ENCODE results near the gene CSKMT.
"Not testable (repeated sequence)": the region's sequence is repeated elsewhere in the genome, so short reads cannot be mapped to it uniquely, and the experiment has no call there.

The CSKMT gene

GRCh38 chr11:62694455-62695167 is 29.5 kb downstream of the CSKMT start:
- Mint-ChIP-seq H3K36me3 (peaks cover 58% of the 10 kb centered on the region), H3K4me3 (no peak overlapping the region), H3K9me3 (no peaks in the 10 kb centered on the region), H3K27ac (peak overlapping the region; percentile 41), H3K4me1 (peaks cover 9% of the 10 kb centered on the region)
- ATAC-seq (peak; percentile 85), DNase-seq (ENCODE audit: low spot score in 2 of 2) (peak; percentile 64 to 86)

GRCh38 chr11:62702246-62702645 is 37.1 kb downstream of the CSKMT start:
- Mint-ChIP-seq H3K27ac (peak overlapping the region; percentile 76), H3K9me3 (no peaks in the 10 kb centered on the region)
- ATAC-seq, result peak; percentile 48

GRCh38 chr11:62703921-62704320 is 38.8 kb downstream of the CSKMT start:
- not testable (repeated sequence) for H3K9me3 Mint-ChIP-seq; DNase-seq (ENCODE audit: low spot score in 2 of 2); H3K4me3 Mint-ChIP-seq; H3K27ac Mint-ChIP-seq; ATAC-seq
- H3K36me3 Mint-ChIP-seq, result peaks cover 58% of the 10 kb centered on the region
- peaks cover 40% of the 10 kb centered on the region for H3K4me1 Mint-ChIP-seq

More at GRCh38 chr11:62702246-62702645, 37.1 kb downstream of the CSKMT start:
- DNase-seq (ENCODE audit: low spot score in 2 of 2), result no peak
- H3K4me3 Mint-ChIP-seq, result no peak overlapping the region
- H3K4me1 Mint-ChIP-seq, result peaks cover 25% of the 10 kb centered on the region
- peaks cover 66% of the 10 kb centered on the region for H3K36me3 Mint-ChIP-seq

- DNase-seq (ENCODE audit: low spot score in 2 of 2) (no peak), ATAC-seq (no peak)
- Mint-ChIP-seq H3K27ac (peak overlapping the region; percentile 87), H3K9me3 (no peaks in the 10 kb centered on the region), H3K36me3 (peaks cover 69% of the 10 kb centered on the region), H3K4me3 (peak overlapping the region; percentile 88), H3K4me1 (peaks cover 55% of the 10 kb centered on the region)
Measured at GRCh38 chr11:62705413-62705812, 40.3 kb downstream of the CSKMT start.

GRCh38 chr11:62705880-62706849 is 41.1 kb downstream of the CSKMT start:
- H3K4me3 Mint-ChIP-seq, result peak overlapping the region; percentile 88
- ATAC-seq (peak; percentile 78), DNase-seq (ENCODE audit: low spot score in 2 of 2) (peak; percentile 92 to 94)
- H3K27ac Mint-ChIP-seq, result peak overlapping the region; percentile 97
- no peaks in the 10 kb centered on the region for H3K9me3 Mint-ChIP-seq
- H3K36me3 Mint-ChIP-seq, result peaks cover 70% of the 10 kb centered on the region
- peaks cover 58% of the 10 kb centered on the region for H3K4me1 Mint-ChIP-seq

- Mint-ChIP-seq H3K4me1 (peaks cover 58% of the 10 kb centered on the region), H3K27ac (peak overlapping the region; percentile 97), H3K36me3 (peaks cover 70% of the 10 kb centered on the region), H3K4me3 (peak overlapping the region; percentile 88), H3K9me3 (no peaks in the 10 kb centered on the region)
- DNase-seq (ENCODE audit: low spot score in 2 of 2) (no peak), ATAC-seq (no peak)
Measured at GRCh38 chr11:62706850-62707247, 41.7 kb downstream of the CSKMT start.

GRCh38 chr11:62707277-62707861 is 42.3 kb downstream of the CSKMT start, which contains the start of the genes BSCL2 and GNG3:
Gene BSCL2 (minus strand): TSS chr11:62707424. CDS start chr11:62707195, 229 bp downstream.
Gene GNG3 (plus strand): TSS chr11:62707676. CDS start chr11:62708296, 620 bp downstream.
- Mint-ChIP-seq H3K36me3 (peaks cover 70% of the 10 kb centered on the region), H3K27ac (peak within 1 kb of the TSS; percentile 97), H3K9me3 (no peaks in the 10 kb centered on the region), H3K4me3 (peak within 1 kb of the TSS; percentile 88), H3K4me1 (peaks cover 58% of the 10 kb centered on the region)
- ATAC-seq (no peak), DNase-seq (ENCODE audit: low spot score in 2 of 2) (no peak)

GRCh38 chr11:62708392-62708791 is 43.3 kb downstream of the CSKMT start:
- Mint-ChIP-seq H3K4me1 (peaks cover 64% of the 10 kb centered on the region), H3K36me3 (peaks cover 75% of the 10 kb centered on the region)

GRCh38 chr11:62708793-62709192 is 43.7 kb downstream of the CSKMT start:
- DNase-seq (ENCODE audit: low spot score in 2 of 2), result peak in 1 of 2 donors; percentile 30
- peaks cover 68% of the 10 kb centered on the region for H3K4me1 Mint-ChIP-seq

More at GRCh38 chr11:62708392-62708791, 43.3 kb downstream of the CSKMT start:
- Mint-ChIP-seq H3K27ac (peak overlapping the region; percentile 97), H3K9me3 (no peaks in the 10 kb centered on the region), H3K4me3 (peak overlapping the region; percentile 88)
- ATAC-seq, result no peak
- no peak for DNase-seq (ENCODE audit: low spot score in 2 of 2)

GRCh38 chr11:62709247-62710000 is 44.3 kb downstream of the CSKMT start:
- Mint-ChIP-seq H3K36me3 (peaks cover 82% of the 10 kb centered on the region), H3K9me3 (no peaks in the 10 kb centered on the region), H3K4me3 (peak overlapping the region; percentile 88), H3K4me1 (peaks cover 73% of the 10 kb centered on the region), H3K27ac (peak overlapping the region; percentile 97)
- peak; percentile 76 to 95 for DNase-seq (ENCODE audit: low spot score in 2 of 2)
- ATAC-seq, result peak; percentile 87

More at GRCh38 chr11:62708793-62709192, 43.7 kb downstream of the CSKMT start:
- Mint-ChIP-seq H3K4me3 (peak overlapping the region; percentile 88), H3K36me3 (peaks cover 79% of the 10 kb centered on the region), H3K27ac (peak overlapping the region; percentile 97), H3K9me3 (no peaks in the 10 kb centered on the region)
- ATAC-seq, result peak; percentile 48

- Mint-ChIP-seq H3K4me3 (peak overlapping the region; percentile 88), H3K27ac (peak overlapping the region; percentile 97), H3K4me1 (peaks cover 74% of the 10 kb centered on the region), H3K36me3 (peaks cover 84% of the 10 kb centered on the region), H3K9me3 (no peaks in the 10 kb centered on the region)
- ATAC-seq (no peak), DNase-seq (ENCODE audit: low spot score in 2 of 2) (peak in 1 of 2 donors; percentile 72)
Measured at GRCh38 chr11:62710001-62710345, 44.9 kb downstream of the CSKMT start.

GRCh38 chr11:62712276-62712812 is 47.2 kb downstream of the CSKMT start:
- H3K36me3 Mint-ChIP-seq, result peaks cover 90% of the 10 kb centered on the region
- no peak for ATAC-seq
- H3K27ac Mint-ChIP-seq, result peak overlapping the region; percentile 89
- DNase-seq (ENCODE audit: low spot score in 2 of 2), result no peak
- no peaks in the 10 kb centered on the region for H3K9me3 Mint-ChIP-seq
- peak overlapping the region; percentile 44 for H3K4me3 Mint-ChIP-seq
- peaks cover 64% of the 10 kb centered on the region for H3K4me1 Mint-ChIP-seq

- H3K4me1 Mint-ChIP-seq, result peaks cover 62% of the 10 kb centered on the region
- ATAC-seq (no peak), DNase-seq (ENCODE audit: low spot score in 2 of 2) (no peak)
- peaks cover 93% of the 10 kb centered on the region for H3K36me3 Mint-ChIP-seq
- peak overlapping the region; percentile 44 for H3K4me3 Mint-ChIP-seq
- H3K9me3 Mint-ChIP-seq, result no peaks in the 10 kb centered on the region
- H3K27ac Mint-ChIP-seq, result peak overlapping the region; percentile 89
Measured at GRCh38 chr11:62712861-62713260, 47.7 kb downstream of the CSKMT start.

- Mint-ChIP-seq H3K4me3 (peak overlapping the region; percentile 44), H3K9me3 (no peaks in the 10 kb centered on the region), H3K27ac (peak overlapping the region; percentile 89), H3K4me1 (peaks cover 61% of the 10 kb centered on the region), H3K36me3 (peaks cover 98% of the 10 kb centered on the region)
- ATAC-seq, result no peak
- DNase-seq (ENCODE audit: low spot score in 2 of 2), result no peak
Measured at GRCh38 chr11:62713343-62713742, 48.2 kb downstream of the CSKMT start.

Data from stimulated activated effector memory CD8-positive, alpha-beta T cell treated with anti-CD3 and anti-CD28 coated beads, Interleukin-12 subunit alpha, Interleukin-12 subunit beta, amount 100 ng/mL, for 72 hours (primary cell).